HG02852 (cell line): ENCODE results near the gene LRRC74A.
"Not testable (repeated sequence)": the region's sequence is repeated elsewhere in the genome, so short reads cannot be mapped to it uniquely, and the experiment has no call there.

ENCODE experiments used
- ATAC-seq: cut with Tn5 transposase; IDR thresholded peaks from one replicate; pipeline ENCODE4 v1.9.1; 2021; ENCODE audit warnings: mild to moderate bottlenecking, moderate library complexity; ENCODE audit not compliant: unreplicated experiment

The LRRC74A gene

GRCh38 chr14:76883447-76883846 is 57.2 kb downstream of the LRRC74A start:
- ATAC-seq: no peak

- no peak for ATAC-seq
Observed at GRCh38 chr14:76884394-76884793, 58.2 kb downstream of the LRRC74A start.

GRCh38 chr14:76884853-76885276 is 58.7 kb downstream of the LRRC74A start:
- ATAC-seq: no peak

GRCh38 chr14:76887191-76887590 is 61.0 kb downstream of the LRRC74A start:
- no peak for ATAC-seq

GRCh38 chr14:76891391-76891790 is 65.2 kb downstream of the LRRC74A start:
- no peak for ATAC-seq

GRCh38 chr14:76894308-76894707 is 68.1 kb downstream of the LRRC74A start:
- no peak for ATAC-seq

- not testable (repeated sequence) for ATAC-seq
Observed at GRCh38 chr14:76898006-76898405, 71.8 kb downstream of the LRRC74A start.

GRCh38 chr14:76900682-76901081 is 74.5 kb downstream of the LRRC74A start:
- ATAC-seq: no peak

- no peak for ATAC-seq
Observed at GRCh38 chr14:76901171-76902055, 75.2 kb downstream of the LRRC74A start.

- no peak for ATAC-seq
Observed at GRCh38 chr14:76902591-76902990, 76.4 kb downstream of the LRRC74A start.

GRCh38 chr14:76904100-76904739 is 78.0 kb downstream of the LRRC74A start:
- no peak for ATAC-seq

GRCh38 chr14:76904740-76905569 is 78.7 kb downstream of the LRRC74A start:
- peak; percentile 83 for ATAC-seq

GRCh38 chr14:76908834-76909233 is 82.6 kb downstream of the LRRC74A start:
- peak; percentile 46 for ATAC-seq

- no peak for ATAC-seq
Observed at GRCh38 chr14:76909266-76909665, 83.1 kb downstream of the LRRC74A start.

- ATAC-seq: no peak
Observed at GRCh38 chr14:76910371-76910890, 84.2 kb downstream of the LRRC74A start.

GRCh38 chr14:76911473-76911872 is 85.3 kb downstream of the LRRC74A start:
- ATAC-seq: no peak

- not testable (repeated sequence) for ATAC-seq
Observed at GRCh38 chr14:76914533-76915081, 88.4 kb downstream of the LRRC74A start.

GRCh38 chr14:76916040-76916715 is 90.0 kb downstream of the LRRC74A start:
- no peak for ATAC-seq

GRCh38 chr14:76917158-76917596 is 91.0 kb downstream of the LRRC74A start:
- ATAC-seq: no peak

GRCh38 chr14:76917745-76918255 is 91.6 kb downstream of the LRRC74A start:
- ATAC-seq: no peak
